A549 treated with RU486 at 1 μM for 4 hours (cell line): ENCODE results near the gene PLD1. TPM values are rescaled to one million over a fixed set of nuclear protein-coding genes. Genes with fewer than 3 reads are reported as not detected.

Experiments
- total RNA-seq: library from RNA; stranded (reverse); fragments of 200-300 nt; extraction: Qiagen RNA extraction; gene quantifications from 5 replicates; pipeline ENCODE4 v1.2.3, GENCODE V29; 2022; ENCODE audit warnings: low read depth

Gene PLD1
- 7.2 to 11.5 TPM (median 10.0 TPM) in 5 replicates for total RNA-seq

GRCh38 chr3:171809861-171810628 lies at the start of gene PLD1:
TSS of gene PLD1 (minus strand) at chr3:171810483. CDS start at chr3:171738051, 72,432 bp downstream.

GRCh38 chr3:171842864-171843518 lies 32.7 kb upstream of the PLD1 start, which contains the start of gene TMEM212:
TSS of gene TMEM212 (plus strand) at chr3:171843349. CDS start at chr3:171843384, 35 bp downstream.

Other genes starting within 250 kb of the PLD1 start
- gene TMEM212, start 32.9 kb upstream of the PLD1 start, total RNA-seq: not detected in 5 replicates
- gene FNDC3B, start 229.1 kb upstream of the PLD1 start, total RNA-seq: 21.8 to 32.3 TPM (median 30.4 TPM) in 5 replicates